Measurements from ENCODE around the gene GSS.

GSS gene

DNA sequence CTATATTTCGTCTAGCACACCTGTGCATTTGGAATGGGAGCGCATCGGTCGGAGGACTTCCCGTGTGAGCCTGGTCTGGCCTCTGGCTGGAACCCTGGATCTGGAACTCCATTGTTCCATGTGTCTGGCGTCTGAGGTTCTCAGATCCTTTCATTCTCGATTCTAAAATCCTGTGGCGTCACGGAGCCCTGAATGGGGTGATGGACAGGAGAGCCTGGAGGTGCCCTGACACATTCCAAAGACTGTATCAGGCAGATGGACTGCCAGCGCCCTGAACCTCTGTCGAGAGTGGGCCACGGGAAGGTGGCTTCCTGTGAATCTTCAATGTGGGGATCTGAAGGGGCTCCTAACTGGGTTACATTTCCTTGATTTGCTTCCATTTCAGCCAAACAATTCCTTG is 20.7 kb upstream of the GSS start:
- DNase-seq = no peak

DNA sequence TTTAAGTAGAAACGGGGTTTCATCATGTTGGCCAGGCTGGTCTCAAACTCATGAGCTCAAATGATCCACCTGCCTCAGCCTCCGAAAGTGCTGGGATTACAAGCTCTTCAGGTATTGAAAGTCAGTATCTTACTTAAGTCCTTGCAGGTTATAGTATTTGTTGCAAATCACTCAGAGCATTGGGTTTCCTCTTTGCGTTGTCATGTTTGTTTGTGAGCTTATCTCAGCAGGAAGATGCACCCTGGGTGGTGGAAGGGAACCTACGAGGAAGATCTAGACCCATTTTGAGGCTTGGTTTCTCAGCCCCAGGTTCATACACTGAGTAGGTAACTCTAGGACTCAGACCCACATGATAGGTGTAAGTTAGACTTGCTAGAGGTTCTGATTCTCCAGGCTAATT is 18.6 kb upstream of the GSS start:
- DNase-seq = no peak

DNA sequence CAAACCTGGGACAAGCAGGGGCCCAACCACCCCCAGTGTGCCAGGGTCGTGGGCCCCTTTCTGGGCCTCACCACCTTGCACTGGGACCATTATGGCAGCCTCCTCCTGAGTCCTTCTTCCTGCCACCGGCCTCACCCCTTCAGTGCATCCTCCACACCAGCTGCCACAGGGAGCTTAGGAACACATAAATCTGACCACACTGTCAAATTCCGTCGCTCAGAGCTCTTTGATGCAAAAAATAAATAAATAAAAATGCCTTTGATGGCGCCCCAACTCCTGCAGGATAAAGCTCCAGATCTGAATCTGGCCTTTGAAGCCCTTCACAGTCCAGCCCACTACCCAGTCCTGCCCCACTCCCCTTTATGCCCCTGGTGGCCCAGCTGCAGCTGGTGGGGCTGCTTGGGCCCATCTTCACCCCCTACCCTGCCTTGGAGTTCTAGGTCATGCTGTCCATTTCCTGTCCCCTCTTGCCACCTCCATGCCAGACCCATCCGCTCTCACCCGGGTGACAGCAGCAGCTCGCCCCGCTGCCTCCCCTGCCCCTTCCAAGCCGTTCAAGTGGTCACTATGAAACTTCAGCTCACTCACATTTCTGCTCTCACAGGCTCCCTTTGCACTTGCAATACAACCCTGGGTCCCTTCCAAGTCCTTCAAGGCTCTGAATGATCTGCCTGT is 16.1 kb upstream of the GSS start:
- DNase-seq = no peak

DNA sequence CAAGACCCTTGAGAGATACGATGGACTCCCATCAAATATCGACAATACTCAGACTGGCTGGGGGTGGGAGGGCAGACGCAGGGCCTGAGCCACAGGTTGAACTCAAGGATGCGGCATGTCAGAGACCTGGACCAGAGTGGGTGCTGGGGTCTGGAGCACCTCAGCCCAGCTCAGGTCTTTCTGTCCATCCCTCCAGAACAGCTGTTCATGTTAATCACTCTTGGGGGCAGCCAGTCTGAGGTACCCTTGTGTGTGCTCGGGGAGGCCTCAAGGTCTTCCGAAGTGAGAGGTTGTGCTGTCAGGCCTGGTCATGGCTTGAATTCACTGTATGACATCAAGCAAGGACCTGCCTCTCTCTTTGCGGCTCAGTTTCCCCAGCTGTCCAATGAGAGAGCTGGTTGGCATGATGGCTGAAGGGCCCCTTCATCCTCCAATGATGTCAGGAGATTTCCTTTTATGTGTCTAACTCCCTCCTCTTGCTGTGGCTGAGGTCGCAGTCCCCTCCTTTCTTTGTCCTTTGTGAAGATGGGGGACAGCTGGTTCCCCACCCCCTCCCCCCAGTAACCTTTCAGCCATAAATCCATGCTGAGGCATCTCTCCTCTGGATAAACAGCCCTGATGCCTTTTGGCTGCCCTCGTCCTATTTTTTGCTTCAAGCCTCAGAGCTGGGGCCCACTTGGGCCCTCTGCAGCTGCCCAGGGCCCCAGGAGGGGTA is 15.4 kb upstream of the GSS start:
- DNase-seq = no peak

DNA sequence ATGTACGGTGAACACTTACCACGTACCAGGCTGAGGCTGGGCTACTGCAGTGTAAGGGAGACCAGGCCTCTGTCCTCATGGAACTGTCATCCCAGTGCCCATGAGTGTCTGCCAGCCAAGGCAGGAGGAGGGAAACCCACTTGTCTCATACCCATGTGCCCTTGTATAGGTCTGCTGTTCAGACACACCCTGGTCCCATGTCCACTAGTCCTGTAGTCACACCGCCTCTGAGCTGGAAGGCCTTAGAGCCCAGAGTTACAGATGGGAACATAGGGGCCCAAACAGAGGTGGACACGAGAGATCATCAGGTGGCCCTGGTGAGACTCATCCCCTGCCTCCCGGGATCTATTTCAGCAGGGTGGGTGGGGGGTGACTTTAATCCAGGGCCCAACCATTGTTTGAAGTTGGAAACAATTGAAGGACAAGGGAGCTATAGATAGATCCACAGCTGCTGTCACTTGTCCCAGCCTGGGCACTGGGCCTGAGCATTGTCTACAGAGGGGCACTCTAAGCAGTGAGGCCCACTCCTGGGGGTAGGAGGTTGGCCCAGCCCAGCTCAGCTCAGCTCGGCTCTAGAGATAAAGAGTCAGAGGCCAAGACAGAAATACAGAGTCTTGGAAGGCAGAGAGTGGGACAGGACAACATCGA is 14.7 kb upstream of the GSS start:
- DNase-seq = no peak

DNA sequence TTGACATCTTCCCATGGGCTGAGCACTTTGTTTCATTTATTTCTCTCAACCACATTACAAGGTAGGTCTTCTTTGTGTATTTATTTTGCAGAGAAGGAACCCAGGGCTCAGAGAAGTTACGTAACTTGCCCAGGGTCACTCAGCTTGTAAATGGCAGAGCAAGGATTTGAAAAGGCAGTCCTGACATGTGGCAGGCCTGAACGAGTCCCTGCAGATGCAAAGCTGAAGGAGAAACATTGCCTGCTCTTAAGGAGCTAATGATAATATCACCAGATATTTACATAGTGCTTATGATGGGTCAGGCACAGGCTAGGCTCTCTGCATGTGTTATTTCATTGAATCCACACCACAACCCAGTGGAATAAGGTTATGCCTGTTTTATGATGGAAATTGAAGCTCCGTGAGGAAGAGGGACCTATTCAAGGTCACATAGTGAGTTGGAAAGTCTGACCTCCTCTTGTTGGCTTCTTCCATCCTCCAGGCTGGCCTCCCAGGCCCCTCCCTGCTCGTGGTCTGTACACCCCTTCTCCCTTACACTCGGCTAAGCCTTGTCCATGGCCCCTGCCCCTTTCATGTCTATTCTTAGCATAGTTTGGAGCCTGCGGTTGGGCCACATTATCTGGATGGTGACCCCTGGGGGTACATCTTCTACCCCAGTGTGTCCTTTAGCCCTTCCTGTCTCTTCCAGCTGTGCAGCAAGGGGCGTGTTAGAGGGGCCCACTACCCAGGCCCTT is 12.6 kb upstream of the GSS start:
- no peak for DNase-seq

DNA sequence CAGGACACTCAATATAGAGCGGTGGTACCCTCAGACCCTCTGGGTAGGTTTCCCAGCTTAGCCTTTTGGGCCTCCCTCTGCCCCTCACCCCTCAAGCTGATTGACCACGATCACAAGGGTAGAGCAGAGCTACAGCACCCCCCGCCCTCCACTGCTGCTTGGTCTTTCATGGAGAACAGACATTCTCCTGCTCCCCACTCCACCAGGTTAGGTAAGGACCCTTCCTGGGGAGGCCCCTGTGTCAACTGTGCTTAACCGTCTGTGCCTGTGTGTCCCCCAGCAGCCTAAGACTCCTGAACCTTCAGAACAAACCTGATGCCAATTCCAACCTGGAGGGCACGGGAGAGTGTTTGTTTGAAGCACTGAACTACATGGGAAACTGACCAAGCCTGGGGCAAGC is 11.8 kb upstream of the GSS start:
- no peak for DNase-seq

DNA sequence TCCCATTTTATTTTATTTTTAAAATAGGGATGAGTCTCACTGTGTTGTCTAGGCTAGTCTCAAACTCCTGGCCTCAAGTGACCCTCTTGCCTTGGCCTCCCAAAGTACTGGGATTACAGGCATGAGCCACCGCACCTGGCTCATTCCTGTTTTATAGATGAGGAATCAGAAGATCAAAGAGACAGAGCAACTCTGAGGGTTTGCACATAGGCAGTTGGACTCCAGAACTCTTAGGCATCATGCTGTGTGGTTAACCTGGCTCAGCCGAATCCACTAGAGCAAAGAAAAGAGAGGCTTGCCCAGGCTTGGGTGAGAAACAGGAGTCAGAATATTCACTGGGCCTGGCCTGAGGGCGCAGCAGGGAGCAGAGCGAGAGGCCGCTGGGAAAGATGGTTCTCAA is 9.4 kb upstream of the GSS start:
- no peak for DNase-seq

DNA sequence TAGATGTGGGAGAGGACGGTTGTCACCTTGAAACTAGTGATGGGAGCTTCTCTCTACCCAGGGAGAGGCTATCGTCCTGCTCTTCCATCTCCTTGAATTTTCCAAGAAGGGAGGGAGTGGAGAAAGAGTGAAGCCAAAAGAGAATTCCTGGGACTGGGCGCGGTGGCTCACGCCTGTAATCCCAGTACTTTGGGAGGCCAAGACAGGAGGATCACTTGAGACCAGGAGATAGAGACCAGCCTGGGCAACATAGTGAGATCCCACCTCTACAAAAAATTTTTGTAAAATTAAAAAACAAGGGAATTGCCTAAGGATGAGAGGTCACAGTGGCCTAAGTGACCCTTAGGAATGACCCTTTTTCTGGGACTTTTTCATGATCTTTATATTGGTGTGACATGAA is 8.9 kb upstream of the GSS start:
- DNase-seq = no peak

DNA sequence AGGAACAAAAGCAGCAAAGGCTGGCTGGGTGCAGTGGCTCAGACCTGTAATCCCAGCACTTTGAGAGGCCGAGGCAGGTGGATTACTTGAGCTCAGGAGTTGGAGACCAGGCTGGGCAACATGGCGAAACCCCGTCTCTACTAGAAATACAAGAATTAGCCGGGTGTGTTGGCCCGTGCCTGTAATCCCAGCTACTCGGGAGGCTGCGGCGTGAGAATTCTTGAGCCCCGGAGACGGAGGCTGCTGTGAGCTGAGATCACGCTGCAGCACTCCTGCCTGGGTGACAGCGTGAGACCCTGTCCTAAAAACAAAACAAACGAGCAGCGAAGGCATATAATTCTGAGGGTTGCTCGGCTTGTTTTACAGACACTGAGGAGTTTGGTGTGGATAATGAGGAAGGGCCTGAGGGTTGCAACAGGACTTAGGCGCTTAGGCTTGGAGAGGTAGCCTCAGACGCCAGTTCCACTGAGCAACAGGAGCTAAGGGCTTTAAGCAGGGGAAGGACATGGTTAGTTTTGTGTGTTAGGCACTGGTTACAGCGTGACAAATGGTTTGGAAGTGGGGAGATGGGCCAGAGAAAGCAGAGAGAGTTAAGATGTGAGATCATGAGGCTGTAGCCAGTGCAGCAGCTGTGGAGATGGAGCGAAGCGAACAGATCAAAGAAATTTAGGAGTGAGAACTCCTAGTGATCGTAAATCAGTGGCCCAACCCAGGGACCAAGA is 1.3 kb upstream of the GSS start:
- DNase-seq = no peak

DNA sequence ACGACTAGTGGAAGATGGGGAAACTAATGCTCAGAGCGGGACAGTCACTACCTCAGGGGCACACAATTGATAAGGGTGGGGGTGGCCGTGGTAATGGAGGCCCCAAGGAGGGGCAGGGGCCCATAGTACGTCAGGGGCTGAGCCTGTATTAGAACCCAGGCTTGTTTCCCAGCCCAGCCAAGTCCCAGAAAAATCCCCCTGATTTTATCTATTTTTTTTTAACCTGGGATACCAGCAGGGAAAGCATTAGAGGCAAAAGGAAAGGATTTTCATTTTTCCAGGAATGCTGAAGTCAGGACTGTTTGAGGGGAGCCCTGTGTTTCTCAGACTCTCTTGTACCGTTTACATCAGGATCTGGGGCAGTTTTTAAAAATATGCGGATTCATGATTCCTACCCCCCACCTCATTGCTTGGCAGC is 444 bp upstream of the GSS start:
- no peak for DNase-seq

DNA sequence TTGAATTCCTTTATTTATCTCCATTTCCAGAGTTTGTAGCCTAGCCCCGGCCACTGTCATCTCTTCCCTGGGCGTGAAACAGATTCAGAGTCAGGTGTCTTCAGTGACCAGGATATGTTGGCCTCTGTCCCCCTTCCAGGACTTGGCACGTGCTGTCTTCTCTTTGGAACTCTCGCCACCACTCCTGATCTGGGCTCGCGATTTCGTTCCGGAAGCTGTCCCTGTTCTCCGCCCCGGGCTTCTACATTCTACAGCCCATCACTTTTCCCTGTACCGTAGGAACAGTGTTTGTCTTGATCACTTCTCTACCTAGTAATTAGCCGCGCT is 739 bp downstream of the GSS start:
- DNase-seq = no peak

DNA sequence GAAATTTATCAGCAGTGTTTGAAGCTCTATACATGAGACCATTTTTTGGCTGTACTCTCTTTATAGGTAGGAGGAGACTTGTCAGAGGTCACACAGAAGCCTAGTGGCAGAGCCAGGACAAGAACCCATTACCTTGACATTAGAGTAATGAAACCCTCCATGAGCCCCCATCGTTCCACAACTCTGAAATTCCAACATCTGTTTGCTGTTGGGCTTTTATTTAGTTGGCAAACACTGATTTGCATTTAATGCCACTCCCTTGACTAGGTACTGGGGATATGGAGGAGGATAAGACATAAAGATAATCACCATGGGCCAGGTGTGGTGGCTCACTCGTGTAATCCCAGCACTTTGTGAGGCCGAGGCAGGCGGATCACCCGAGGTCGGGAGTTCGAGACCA is 1.6 kb downstream of the GSS start:
- no peak for DNase-seq

DNA sequence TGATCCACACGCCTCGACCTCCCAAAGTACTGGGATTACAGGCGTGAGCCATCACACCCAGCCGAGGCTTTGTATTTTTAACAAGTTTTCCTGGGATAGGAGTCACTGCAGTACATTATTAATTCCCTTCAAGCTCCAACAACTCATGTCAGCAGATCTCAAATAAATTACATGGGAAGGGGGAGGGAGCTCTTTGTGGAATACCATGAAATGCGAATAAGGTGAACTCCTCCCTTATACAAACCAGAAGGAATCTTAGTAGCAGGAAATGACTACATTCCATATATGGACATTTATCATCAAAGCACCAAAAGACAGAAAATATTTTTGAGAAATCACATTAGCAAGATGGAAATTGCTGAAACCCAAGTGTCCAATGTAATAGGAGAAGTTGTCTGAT is 2.9 kb downstream of the GSS start:
- DNase-seq = no peak

DNA sequence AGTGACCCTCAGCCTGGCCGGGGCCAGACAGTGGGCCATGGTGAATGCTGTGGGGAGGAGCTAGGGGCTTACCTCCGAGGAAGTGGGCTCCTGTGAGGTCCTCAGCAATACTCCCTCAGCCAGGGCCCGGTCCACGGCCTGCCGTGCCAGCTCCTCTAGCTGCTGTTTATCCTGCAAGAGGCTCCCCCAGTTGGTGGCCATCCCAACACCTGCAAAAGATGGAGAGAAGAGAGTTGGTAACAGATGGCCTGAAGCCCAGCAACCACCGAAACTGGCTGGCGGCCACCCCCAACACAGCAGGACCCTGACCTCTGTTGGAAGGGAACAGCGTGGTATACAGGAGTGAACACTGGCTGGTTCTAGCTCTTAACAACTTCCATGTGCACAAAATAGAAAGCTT is 4.0 kb downstream of the GSS start:
- DNase-seq = no peak

DNA sequence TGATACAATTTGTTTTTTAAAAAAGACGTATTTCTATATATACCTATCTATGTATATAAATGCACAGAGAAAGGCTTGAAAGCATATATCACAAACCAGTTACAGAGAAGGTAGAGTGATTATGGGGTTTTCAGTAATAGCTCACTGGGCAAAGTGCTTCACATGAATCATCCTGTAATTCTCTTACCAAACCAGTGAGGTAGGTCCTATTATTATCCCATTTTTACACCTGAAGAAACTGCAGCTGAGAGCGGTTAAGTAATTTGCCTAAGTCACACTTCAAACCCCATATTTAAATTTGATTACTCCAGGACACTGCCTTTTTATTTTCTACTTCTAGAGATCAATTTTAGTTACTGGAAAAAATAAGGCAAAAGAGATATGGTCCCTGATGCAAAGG is 4.4 kb downstream of the GSS start:
- DNase-seq = no peak

DNA sequence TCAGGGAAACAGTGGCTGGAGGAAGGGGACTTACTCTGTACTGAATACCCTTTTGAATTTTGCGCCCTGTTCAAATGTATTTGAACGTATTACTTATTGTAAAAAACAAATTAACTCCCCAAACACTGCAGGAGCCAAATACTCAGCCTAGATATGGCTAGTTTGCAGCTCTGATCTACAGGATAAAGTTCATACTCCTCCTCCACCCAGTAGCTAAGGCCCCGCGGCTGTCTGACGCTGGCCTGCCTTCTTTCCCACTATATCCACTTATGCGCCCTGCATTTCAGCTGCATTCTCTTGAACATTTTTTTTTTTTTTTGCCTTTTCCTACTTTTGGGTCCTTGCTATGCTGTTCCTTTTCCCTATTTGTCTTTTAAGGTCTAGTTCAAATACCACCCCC is 6.5 kb downstream of the GSS start:
- DNase-seq = no peak

DNA sequence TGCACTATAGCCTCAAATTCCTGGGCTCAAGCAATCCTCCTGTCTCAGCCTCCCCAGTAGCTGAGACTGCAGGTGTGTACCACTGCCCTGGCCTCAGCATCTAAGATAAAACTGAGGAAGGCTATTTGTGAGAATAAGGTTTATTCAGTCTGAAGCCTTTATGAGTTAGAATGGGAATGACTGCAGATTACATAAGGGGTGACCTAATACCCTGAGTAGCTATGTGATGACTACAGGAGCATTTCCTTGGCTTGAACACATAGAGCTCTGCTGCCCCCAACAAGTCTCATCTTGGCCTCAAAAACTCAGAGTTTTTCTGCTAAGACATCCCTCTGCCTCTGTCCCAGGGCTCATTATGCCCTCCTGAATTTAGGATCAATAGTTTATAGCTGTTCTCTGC is 7.6 kb downstream of the GSS start:
- DNase-seq = no peak

DNA sequence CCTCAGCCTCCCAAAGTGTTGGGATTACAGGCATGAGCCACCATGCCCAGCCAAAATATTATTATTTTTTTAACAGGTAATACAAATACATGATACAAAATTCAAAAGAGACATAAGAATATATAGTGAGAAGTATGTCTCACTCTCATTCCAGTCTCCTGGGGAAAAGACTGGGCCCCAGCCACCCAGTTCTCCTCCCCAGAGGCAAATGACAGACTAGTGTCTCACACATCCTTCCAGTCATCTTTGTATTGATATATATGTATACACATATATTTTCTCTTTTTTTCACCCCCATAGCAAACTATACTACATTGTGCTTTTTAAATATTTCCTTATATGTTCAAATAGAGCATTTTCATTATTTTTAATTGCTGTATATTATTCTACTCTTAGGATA is 8.3 kb downstream of the GSS start:
- no peak for DNase-seq

DNA sequence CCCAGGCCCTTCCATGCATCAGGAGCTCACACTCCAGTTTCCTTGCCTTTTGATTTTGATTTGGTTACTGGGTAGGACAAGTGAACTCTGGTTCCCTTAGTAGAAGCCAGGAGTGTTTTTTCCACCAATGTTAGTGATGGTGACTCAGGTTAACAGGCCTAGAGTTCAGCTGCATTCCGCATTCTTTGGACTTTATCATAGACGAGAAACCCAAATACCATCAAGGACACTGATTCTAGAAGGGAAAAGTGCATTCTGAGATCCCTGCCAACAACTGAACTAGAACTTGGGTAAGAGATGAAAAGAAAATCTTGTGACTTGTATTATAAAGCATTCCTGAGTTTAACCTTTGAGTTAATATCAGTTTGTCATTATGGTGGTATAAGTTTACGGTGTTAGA is 8.9 kb downstream of the GSS start:
- DNase-seq = no peak

DNA sequence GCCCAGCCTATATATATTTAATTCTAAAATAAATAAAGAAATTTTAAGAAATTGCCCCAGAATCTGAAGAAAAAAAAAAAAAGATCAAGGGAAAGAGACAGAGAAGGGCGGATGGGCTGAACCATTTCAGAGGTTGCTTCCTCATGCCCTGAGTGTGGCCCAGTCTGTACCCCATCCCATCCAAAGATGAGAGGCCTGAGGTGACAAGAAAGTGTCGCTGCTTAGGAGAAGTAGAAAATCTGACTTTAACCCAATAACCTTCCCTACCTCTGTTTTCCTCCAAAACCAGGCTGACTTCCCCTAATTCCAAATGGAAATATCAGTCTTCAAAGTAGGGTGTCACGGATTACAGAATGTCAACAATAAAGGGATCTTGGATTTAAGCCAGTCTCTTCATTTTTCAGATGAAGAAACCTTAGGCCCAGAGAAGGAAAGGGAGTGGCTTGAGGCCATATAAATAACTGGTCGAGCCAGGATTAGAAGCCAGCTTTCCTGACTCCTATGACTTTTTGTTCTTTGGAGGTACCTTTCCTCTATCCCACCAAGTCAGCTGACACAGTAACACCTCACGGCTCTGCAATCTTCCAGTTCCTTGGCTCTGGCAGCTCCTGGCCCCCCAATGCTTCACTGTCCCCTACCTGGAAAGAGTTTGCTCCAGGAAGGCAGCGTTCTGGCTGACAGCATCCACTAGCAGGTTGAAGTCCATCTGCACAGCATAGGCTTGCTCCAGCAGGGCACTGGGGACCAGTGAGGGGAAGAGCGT is 10.1 kb downstream of the GSS start:
- DNase-seq = no peak

DNA sequence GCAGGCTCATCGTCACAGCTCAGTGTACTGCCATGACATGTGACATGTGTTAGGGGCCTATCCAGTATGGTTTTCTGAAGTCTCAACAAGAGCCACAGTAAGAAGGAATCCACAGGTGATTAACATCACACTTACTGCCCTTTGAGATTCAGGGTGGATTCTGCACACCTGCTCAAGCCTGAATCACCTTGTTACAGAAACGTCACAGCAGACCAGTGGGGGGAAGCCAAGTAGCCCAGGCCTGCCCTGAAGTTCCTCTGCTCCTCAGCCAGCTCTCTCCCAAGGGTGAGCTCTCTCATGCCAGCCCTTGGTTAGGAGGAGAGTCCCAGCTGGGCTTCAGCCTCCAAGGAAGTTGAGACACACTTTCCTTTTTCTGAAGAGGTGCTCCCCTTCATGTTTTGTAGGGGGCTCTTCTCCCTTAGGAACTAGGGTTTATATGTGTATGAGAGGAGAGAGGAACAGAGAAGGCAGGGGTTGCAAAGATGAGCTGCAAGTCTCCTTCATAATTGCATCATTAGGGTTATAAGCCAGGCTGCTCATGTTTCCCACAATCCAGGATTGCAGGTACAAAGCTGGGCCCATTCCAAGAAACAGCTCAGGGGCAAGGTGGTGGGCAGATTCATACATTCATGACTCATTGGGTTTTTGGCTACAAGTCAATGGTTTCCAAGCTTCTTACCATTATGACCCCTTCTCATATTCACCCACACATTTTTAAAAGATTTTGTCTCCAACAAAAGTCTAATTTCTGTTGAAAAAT is 11.6 kb downstream of the GSS start:
- peak; percentile 54 for DNase-seq

Measured in NCI-H2171 (cell line).